Fibroblast of mammary gland (primary cell): ENCODE measurements around the gene AGBL4.

Experiments
- DNase-seq: peaks from one replicate; pipeline ENCODE4 v3.0.0-alpha.2; 2010; ENCODE audit warnings: low read depth
- H3K4me3 ChIP-seq: 2 replicates; pipeline ENCODE4 v1.5.1; 2011; ENCODE audit warnings: low read depth, mild to moderate bottlenecking, low read length, moderate library complexity; ENCODE audit not compliant: control insufficient read depth
- TF ChIP-seq, protein P1 (sequence below): conservative IDR thresholded peaks from 2 replicates; pipeline ENCODE4 v1.5.1; 2011; ENCODE audit warnings: low read depth, low read length, inconsistent platforms; ENCODE audit not compliant: control insufficient read depth, insufficient read depth

The AGBL4 gene

DNA sequence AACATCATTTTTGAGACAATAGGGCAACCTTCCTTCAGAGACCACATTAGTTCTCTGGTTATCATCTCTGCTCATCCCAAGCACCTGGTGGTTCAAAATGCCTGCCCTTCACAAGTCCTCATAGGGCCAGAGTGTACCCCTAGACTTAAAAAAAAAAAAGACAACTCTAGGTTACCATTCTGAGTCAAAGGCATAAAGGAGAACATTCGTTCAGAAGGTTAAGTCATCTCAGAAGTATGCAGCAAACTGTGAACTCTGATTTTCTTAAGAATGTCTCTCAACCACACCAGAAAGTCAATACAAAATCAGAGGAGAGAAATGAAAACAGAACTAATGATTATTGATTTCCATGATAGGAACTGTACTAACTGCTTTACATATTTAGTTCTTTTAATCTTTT is 1237.9 kb downstream of the AGBL4 start:
- TF ChIP-seq, protein P1, sequence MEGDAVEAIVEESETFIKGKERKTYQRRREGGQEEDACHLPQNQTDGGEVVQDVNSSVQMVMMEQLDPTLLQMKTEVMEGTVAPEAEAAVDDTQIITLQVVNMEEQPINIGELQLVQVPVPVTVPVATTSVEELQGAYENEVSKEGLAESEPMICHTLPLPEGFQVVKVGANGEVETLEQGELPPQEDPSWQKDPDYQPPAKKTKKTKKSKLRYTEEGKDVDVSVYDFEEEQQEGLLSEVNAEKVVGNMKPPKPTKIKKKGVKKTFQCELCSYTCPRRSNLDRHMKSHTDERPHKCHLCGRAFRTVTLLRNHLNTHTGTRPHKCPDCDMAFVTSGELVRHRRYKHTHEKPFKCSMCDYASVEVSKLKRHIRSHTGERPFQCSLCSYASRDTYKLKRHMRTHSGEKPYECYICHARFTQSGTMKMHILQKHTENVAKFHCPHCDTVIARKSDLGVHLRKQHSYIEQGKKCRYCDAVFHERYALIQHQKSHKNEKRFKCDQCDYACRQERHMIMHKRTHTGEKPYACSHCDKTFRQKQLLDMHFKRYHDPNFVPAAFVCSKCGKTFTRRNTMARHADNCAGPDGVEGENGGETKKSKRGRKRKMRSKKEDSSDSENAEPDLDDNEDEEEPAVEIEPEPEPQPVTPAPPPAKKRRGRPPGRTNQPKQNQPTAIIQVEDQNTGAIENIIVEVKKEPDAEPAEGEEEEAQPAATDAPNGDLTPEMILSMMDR: no peak
- no peak for DNase-seq
- no peak overlapping the region for H3K4me3 ChIP-seq

DNA sequence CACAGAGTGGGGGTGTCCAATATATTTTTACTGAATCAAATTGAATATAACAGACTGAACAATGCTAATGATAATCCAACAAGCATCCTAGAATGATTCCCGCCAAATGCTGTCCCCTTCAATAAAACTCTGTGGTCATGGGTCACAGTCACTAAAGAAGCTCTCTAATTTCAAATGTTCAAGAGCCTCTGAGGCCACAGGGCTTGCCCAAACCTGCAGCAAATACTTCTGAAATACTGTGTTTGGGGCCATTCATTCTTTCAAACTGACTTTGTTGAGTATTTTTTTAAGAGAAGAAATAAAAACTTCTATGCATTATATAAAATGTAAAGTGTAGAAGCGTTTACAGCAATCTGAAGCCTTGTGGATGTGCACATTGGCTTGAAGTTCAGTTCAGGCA is 1239.5 kb downstream of the AGBL4 start:
- TF ChIP-seq, protein P1: no peak
- DNase-seq: no peak
- no peak overlapping the region for H3K4me3 ChIP-seq

DNA sequence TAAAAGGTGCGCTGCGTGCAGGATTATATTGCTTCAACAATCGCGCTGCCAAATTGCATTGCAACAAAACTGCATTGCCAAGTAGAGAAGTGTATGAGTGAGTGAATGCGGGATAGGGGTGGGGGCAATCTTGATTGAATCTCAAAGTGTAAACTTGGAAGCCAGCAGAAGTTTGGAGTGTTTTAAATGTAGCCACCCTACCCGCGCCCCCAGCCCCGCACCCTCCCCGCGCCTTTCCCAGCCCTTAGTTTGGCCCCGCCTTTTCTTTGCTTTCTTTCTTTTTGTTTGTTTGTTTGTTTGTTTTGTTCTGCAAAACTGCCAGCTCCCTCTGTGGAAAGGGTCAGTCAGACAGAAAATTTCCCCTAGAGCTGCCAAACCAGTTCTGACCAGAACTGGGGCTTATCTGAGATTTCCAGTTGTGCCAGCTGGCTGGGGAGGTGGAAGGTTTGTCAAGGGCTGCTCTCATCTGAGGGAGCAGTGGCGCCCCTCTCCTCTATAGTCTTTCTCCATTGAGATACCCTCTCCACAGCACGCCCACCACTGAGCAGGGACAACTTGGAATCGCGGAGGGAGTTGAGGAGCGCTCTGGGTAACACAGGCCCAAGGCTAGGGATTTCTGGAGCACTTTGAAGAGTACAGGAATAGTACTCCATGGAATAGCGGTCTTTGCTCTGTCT is 1246.4 kb downstream of the AGBL4 start:
- H3K4me3 ChIP-seq: no peak overlapping the region
- DNase-seq: no peak
- TF ChIP-seq, protein P1: no peak

DNA sequence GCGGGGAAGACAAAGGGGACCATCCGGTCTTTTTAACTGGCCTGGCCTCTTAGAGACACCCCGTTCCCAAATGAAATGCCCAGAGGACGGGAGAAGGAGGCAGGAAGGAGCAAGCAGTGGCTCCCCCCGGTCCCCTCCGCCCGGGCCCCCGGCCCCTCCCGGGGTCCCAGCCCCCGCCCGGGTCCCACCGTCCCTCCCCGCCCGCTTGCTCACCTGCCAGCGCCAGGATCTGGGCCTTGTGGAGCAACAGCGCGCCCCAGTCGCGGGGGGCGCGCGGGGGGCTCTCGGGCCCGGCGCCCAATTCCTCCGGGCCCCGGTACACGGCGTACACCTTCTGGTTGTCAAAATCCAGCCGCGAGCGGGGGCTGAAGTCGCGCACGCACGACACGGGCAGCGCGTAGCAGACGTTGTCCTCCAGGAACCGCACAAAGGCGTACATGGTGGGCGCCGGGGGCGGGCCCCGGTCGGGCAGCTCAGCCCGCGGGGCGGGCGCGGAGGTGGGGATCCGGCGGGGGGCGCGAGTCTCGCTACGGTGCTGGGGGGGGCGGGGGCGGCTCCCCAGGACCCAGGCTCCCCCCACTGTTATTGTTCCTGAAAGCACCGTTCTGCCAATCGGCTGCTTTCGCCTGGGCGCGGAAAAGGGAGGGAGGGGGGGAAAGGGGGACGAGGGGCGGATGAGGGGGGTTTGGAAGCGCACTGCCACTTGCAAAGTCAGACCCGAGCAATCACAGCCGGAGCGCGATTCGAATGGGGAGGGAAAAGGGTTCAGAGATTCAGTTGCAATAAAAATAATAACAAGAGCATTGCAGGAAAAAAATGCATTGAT is 1247.1 kb downstream of the AGBL4 start, which contains the start of gene BEND5:
Gene BEND5, minus strand, starts transcription at position 499 of the 826 bp plus-strand sequence. Its CDS starts 60 bp downstream, at position 439.
- no peak for DNase-seq
- TF ChIP-seq, protein P1: no peak
- peak within 1 kb of the TSS; percentile 16 for H3K4me3 ChIP-seq

DNA sequence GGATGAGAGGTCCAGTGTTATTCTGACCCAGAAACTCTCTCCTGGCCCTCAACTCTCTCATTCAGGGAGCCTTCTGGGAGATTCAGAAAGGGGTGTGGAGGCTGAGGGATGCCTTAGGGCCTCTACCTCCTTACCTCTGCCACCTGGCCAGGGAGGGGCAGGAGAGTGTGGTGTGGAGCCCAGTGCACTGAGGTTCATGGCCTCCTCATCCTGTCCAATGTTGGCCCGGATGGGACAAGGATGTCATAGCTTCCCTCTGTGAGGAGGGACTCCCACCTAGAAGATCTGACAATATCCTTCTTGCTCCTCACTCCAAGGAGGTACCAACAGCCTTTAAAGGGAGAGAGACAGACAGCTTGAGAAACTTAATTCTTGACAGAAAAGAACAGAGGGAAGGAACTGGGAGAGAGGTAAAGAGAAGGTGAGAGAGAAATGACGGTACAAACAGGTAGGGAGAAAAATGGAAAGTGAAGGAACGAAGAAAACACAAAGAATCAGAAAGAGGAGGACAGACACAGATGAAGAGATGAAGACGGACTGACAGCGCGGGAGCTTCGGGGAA is 1247.8 kb downstream of the AGBL4 start:
- H3K4me3 ChIP-seq: no peak overlapping the region
- TF ChIP-seq, protein P1: no peak

DNA sequence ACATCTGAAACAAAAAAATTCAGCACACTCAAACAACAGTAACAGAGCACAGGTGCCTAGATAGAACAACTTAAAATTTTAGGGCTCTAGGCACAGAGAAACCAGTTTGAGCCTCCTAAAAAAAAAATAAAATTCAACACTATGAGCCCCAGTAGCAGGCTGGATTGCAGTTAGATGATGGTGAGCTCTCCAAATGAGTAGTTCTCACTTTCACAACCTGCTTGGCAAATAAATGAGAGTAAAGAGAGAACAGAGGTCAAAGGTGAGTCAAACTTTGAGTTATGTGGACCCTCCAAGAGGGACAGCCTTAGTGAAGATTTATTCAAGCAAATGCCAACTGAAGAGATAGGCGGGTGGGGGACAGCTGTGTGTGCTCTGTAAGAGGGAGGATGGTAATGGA is 1250.6 kb downstream of the AGBL4 start:
- no peak overlapping the region for H3K4me3 ChIP-seq
- no peak for DNase-seq
- TF ChIP-seq, protein P1: no peak

More for the DNA sequence above, 1247.8 kb downstream of the AGBL4 start:
- no peak for DNase-seq
